GM06990 (cell line): Measurements from ENCODE around the gene TENM4.

ENCODE experiments used
- DNase-seq: peaks from one replicate; pipeline ENCODE4 v3.0.0-alpha.2; 2011; ENCODE audit not compliant: insufficient read length; ENCODE audit errors: extremely low read depth
- H3K27me3 ChIP-seq: replicated peaks from 2 replicates; pipeline ENCODE4 v1.6.0; 2011; ENCODE audit warnings: low read length; ENCODE audit not compliant: control insufficient read depth, insufficient read depth
- H3K36me3 ChIP-seq: 2 replicates; pipeline ENCODE4 v1.5.1; 2011; ENCODE audit warnings: low read length; ENCODE audit not compliant: control insufficient read depth, insufficient read depth
- H3K4me3 ChIP-seq: replicated peaks from 2 replicates; pipeline ENCODE4 v1.5.1; 2011; ENCODE audit warnings: low read depth, mild to moderate bottlenecking, control low read depth, low read length
- CTCF ChIP-seq: IDR thresholded peaks from 2 replicates; pipeline ENCODE4 v1.5.1; 2011; ENCODE audit warnings: low read length, control low read depth, mild to moderate bottlenecking, inconsistent platforms; ENCODE audit not compliant: insufficient read depth, poor library complexity, severe bottlenecking

Gene TENM4

GRCh38 chr11:78672850-78673620 is 767.8 kb downstream of the TENM4 start:
- no peak for DNase-seq
- no peaks in the 10 kb centered on the region; the same call in 1 of the 2 replicates for H3K27me3 ChIP-seq
- TF ChIP-seq CTCF = no peak
- no peaks in the 10 kb centered on the region for H3K36me3 ChIP-seq
- no peak overlapping the region for H3K4me3 ChIP-seq

GRCh38 chr11:78669249-78669648 is 771.6 kb downstream of the TENM4 start:
- DNase-seq = no peak
- Histone ChIP-seq H3K36me3 (no peaks in the 10 kb centered on the region), H3K27me3 (no peaks in the 10 kb centered on the region; the same call in 1 of the 2 replicates), H3K4me3 (no peak overlapping the region)
- TF ChIP-seq CTCF = no peak

GRCh38 chr11:78667461-78667860 is 773.4 kb downstream of the TENM4 start:
- Histone ChIP-seq H3K36me3 (no peaks in the 10 kb centered on the region), H3K27me3 (peaks cover 2% of the 10 kb centered on the region; the same call in 1 of the 2 replicates), H3K4me3 (no peak overlapping the region)
- no peak for DNase-seq
- no peak for TF ChIP-seq CTCF

DNA sequence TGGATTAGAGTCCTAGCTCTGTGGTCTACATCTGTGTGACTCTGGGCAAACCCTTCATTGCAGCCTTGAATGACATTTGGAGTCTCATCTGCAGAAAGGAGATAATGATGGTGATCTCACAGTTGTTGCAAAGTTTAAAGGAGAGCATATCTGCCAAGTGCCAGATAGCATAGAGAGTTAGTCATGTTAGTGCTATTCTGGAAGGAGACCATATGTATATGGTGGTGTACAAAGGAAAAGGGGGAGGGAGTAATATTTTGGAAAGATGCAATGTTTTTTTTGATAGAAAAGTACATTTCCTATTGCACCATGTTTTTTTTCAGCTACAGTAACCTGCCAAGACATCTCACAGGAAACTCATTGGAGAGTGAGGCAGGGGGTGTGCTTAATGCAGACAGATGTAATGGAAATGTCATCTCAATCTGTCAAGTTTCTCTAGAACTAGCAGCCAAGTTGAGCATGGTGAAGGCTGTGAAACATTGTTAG is 774.1 kb downstream of the TENM4 start:
- no peak for TF ChIP-seq CTCF
- H3K36me3 ChIP-seq = no peaks in the 10 kb centered on the region
- peaks cover 2% of the 10 kb centered on the region; the same call in 1 of the 2 replicates for H3K27me3 ChIP-seq
- DNase-seq = no peak
- no peak overlapping the region for H3K4me3 ChIP-seq

DNA sequence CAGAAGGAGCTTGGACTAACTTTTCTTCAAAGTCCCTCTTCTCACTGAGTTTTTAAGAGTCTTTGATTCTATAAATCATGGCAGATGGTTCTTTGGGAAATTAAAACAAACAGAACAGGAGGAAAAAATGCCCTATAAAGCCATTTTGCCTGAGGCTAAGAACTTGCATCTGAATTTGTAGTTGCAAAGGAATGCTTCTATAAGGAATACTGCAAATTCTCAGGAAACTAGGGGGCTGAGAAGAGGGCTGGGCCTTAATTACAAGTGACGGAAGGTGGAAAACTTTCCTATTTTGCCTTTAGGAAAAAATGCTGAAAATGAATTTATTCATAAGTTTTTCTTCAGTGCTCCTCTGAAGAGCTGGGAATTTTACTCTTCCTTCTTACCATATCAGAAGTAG is 776.2 kb downstream of the TENM4 start:
- no peak for DNase-seq
- no peak for TF ChIP-seq CTCF
- no peak overlapping the region for H3K4me3 ChIP-seq
- H3K27me3 ChIP-seq = peaks cover 2% of the 10 kb centered on the region; the same call in 1 of the 2 replicates
- no peaks in the 10 kb centered on the region for H3K36me3 ChIP-seq
